C4-2B (cell line): ENCODE results near the gene PEX11B.

Source experiments
- H3K27ac ChIP-seq: fragments of 450-650 bp; 2 replicates; pipeline ENCODE4 v1.5.1; 2017
- ZFX ChIP-seq: fragments of 450-650 bp; IDR thresholded peaks from 2 replicates; pipeline ENCODE4 v1.6.1; 2017
- TF ChIP-seq, protein P1 (sequence below): fragments of 450-650 bp; conservative IDR thresholded peaks from 2 replicates; pipeline ENCODE4 v1.5.1; 2017; ENCODE audit warnings: mild to moderate bottlenecking

Gene PEX11B

DNA sequence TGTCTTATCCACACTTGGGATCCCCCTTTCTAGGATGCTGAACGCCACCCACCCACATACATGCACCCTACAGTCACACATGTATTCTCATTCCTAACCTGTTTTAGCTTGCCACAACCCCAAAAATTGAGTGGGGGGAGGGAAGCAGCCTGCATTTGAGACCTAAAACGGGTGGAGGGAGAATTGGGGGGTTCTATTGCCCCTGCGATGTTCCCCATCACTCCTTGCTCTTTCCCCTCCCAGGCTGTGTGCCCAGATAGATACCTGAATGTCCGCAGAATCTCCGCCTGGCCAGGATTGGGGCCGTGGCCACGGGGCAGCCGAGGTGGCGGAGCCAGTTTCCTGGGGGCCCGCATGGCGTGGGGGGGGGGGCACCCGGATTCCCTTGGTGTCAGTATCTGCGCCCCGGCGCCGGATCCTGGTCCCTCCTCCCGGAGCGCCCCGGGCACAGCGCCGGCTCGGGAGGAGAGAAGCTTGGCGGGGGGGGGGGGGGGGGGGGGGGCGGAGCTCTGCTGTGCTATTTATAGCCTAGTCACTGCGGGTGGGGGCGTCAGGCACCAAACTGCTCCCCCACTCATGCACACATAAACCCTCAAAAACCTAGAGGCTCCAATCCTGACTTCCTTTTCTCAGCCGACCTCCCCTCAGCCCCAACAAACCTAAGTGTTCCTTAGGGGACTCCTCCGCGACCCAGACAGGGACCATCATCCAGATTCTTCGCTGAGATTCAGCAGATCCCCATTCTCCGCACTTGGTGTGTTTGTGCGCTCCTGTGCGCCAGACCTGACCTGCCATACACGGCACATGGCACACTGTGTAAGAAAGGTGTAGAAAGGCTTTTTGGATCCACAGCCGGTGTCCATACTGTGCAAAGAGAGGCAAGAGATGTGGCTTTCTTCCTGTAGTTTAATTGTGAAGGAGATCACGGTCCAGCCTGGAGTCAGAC is 43.9 kb upstream of the PEX11B start:
- no peak overlapping the region for H3K27ac ChIP-seq
- no peak for TF ChIP-seq ZFX
- TF ChIP-seq, protein P1, sequence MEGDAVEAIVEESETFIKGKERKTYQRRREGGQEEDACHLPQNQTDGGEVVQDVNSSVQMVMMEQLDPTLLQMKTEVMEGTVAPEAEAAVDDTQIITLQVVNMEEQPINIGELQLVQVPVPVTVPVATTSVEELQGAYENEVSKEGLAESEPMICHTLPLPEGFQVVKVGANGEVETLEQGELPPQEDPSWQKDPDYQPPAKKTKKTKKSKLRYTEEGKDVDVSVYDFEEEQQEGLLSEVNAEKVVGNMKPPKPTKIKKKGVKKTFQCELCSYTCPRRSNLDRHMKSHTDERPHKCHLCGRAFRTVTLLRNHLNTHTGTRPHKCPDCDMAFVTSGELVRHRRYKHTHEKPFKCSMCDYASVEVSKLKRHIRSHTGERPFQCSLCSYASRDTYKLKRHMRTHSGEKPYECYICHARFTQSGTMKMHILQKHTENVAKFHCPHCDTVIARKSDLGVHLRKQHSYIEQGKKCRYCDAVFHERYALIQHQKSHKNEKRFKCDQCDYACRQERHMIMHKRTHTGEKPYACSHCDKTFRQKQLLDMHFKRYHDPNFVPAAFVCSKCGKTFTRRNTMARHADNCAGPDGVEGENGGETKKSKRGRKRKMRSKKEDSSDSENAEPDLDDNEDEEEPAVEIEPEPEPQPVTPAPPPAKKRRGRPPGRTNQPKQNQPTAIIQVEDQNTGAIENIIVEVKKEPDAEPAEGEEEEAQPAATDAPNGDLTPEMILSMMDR: no peak

DNA sequence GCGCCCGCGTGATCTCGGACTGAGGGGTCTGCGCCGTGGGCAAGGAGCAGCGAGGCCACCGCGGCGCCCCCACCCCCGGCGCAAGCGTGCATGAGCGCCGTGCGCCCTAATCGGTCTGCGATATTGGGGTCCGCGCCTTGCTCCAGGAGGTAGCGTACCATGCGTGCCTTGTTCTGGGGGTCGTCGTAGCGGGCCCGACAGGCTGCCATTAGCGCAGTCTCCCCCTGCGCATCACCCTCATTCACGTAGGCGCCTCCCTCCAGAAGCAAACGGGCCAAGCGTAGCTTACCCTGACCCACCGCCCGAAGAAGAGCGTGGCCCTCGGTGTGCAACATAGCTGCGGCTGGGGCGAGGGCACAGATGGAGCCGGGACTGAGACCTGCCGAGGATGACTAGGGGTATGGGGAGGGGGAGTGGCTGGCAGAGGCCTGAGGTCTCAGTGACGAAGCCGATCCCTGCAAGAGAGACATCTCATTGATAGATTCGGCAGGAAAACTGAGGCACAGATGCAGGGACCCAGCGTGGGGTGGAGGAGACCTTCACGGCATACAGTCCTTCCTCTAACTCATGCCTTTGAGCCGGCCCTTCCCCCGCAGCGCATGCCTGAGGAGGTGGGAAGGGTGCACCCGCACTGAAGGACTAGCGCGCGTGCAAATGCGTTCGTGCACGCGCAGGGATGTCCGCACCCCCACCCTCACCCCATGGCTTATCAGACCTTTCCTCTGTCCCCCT is 43.1 kb upstream of the PEX11B start:
- no peak for TF ChIP-seq ZFX
- TF ChIP-seq, protein P1: no peak
- no peak overlapping the region for H3K27ac ChIP-seq

DNA sequence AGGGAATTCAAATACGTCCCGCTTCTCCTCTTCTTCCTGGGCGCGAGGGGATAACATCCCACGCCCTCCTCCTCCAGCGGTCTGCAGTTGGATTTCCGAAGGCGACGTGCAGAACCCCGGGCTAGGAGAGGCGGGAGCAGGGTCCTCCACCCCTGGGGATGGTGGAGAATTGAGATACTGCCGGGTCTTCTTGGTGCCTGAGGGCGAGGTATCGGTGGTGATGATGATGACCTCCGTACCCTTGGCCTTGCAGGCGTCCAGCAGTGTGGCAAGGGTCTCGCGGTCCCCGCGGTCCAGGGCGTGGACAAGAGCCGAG is 42.5 kb upstream of the PEX11B start:
- H3K27ac ChIP-seq: no peak overlapping the region
- TF ChIP-seq, protein P1: no peak
- no peak for TF ChIP-seq ZFX

DNA sequence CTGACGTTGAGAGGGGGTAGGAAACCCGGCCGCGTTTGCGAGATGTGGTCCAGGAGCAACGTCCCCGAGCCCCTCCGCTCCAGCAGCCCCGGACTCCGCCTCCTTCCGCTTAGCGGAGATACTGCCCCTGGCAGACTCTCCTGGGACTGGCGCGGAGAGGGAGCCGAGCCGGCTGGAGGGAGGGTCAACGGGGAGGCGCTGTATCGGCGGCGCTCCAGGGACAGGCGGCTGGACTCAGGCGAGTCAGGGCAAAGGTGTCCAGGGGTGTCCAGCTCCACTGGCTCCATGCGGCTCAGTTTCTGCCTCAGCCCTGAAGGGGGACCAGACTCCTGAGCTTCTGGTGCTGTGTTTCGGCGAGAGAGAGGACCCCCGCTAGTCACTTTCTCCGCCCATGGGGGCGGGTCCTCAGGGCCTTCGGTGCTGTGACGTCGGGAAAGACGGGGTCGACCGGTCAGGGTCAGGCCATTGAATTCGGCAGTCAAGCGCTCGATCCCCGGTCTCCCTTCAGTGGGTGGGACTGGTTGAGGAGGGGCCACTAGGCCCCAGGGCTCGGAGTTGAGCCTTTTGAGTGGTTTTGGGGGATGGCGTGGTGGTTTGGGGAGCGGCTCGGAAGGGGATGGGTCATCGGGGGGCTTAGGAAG is 42.1 kb upstream of the PEX11B start:
- TF ChIP-seq ZFX: no peak
- TF ChIP-seq, protein P1: no peak
- no peak overlapping the region for H3K27ac ChIP-seq

DNA sequence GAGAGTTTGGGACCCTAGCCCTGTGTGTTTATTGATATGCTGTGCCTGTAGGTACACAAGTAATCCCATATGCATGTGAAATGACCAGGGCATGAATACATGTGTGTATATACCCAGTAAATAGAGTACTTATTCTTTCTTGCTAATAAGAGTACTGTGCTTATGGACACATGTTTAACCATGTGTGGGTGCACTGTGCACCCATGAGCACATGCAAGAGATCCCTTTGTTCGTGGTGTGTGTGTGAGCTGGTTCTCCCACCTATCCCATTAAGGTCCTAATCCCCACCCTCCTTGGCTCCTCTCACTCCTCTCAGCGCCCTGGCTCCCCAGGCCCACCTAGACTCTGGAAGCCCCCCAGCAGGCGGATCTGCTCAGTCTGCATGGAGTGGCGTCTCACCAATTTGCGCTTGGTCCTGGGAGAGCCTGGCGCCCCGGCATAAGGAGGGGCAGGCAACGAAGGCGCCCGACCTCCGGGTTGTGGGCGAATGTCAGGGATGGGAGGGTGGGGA is 41.5 kb upstream of the PEX11B start:
- TF ChIP-seq, protein P1: no peak
- TF ChIP-seq ZFX: no peak
- no peak overlapping the region for H3K27ac ChIP-seq

DNA sequence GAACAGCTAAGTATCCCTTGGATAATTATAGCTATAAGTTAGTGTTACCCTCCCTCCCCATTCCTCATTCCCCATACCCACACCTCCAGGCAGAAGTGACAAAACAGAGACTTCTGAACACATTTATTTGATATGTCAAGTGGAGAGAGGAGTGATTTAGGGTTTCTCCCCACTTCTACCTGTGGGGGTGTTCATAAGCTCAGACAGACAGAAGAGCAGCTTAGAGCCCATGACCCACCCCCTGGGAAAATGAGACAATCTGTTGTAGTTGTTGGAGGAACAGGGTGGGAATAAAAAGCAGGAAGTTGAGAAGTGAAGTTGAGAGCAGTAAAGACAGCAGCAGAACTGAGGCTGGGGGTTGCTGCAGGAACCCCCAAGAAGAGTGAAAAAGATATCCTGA is 40.8 kb upstream of the PEX11B start:
- no peak for TF ChIP-seq ZFX
- TF ChIP-seq, protein P1: no peak
- H3K27ac ChIP-seq: no peak overlapping the region
